Measurements from ENCODE around the gene ABLIM3. TPM values are rescaled to one million over a fixed set of nuclear protein-coding genes. Genes with fewer than 3 reads are reported as not detected.

The ABLIM3 gene
- total RNA-seq, 1 donor from 2014 or later = 20.0 TPM

DNA sequence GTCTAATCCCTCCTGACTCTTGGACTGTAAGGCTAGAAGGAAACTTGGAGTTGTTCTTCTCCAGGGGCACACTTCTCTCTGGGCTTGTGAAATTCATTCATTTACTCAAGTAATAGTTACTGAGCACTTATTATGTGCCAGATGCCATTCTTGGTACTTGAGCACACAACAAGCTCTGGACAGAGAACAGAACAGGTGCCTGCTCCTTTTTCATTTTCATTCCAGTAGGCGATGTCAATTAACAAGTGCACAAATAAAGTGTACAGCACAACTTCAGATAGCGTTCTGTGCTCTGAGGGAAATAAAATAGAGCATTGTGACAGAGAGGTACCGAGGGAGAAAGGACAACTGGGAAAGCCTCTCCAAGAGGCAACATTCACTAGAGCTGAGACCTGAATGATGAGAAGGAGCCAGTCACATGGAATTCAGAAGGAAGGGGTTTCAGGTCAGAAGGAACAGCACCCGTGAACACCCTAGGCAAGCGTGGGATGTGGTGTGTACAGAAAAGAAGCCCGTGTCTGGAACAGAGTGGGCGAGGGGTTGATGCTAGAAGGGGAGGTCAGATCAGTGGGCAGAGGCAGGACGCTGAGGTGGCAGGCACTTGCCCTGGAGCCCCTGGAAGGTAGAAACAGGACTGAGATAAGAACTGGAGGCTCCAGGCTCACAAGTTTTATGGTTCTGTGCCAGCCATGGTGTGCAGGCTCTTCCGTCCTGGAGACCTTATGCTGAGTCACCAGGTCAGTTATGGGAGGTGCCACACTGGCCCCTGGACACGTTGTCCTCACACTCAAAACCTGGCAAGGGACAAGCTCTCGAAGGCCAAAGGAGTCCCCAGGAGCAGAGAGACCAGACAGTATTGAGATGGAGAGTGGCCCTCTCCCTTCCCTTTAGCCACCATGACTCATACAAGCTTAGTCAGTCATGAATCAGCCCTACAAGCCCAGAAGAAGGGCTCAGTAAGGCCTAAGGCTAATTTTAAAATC is 7.2 kb upstream of the ABLIM3 start:
- DNase-seq (ENCODE audit: low read depth in 2 of 2) = peak; percentile 85 to 92

DNA sequence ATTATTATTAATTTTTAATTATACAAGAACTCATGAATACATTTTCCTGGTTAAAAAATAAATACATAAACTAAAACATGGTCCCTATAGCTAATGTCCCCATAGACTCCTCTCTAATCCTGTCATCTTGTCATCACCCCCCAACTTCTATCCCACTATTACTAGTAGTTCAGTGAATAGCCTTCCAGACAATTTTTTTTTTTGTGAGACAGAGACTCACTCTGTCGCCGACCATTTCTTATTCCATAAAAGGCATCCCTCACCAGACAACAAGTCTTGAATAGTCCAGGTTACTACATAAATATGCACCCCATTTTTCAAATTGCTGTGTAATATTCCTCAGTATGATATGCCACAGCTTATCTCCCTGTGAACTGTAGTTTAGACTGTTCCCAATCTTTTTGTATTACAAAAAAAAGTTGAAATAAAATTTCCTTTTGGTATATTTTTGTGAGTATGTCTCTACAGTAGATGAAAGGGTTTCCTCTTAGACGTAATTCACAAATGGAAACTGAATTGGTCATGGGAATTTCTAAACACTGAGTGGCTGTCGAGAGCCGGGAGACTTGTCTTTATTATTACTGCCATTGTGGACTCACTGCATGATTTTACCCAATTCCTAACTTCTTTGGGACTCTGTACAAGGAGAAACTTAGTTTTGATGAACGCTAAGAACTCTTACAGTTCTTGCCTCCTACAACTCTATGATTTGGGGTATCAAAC is 6.4 kb upstream of the ABLIM3 start:
- DNase-seq (ENCODE audit: low read depth in 2 of 2) = peak in 1 of 2 donors; percentile 60

DNA sequence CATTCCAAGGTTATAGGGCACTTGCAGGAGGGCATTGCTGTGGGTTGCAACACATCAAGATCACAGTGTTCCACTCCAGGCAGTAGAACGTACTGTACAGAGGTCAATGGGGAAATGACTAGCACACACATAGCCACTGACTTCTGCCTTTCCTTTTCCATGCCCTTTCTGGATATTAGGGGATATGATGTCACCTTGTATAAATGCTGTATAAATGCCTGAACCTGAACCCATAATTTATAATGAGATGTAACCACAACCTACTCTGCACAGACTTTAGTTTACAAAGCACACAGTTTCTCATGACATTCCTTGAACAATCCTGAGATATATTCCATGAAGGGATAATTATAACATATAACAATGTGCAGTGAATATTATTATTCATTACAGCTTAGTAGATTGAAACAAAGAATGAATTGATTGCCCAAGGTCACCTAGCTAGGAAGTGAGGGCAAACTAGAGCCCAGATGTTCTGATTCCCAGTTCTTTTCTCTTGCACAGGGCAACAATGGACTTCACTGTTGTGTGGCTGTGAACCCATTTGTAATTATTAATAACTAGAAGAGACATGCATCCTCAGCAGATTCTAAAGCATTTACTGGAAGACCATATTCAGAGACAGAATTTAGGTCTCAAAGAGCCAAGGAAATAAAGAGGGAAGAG is 5.6 kb upstream of the ABLIM3 start:
- peak; percentile 93 to 96 for DNase-seq (ENCODE audit: low read depth in 2 of 2)

DNA sequence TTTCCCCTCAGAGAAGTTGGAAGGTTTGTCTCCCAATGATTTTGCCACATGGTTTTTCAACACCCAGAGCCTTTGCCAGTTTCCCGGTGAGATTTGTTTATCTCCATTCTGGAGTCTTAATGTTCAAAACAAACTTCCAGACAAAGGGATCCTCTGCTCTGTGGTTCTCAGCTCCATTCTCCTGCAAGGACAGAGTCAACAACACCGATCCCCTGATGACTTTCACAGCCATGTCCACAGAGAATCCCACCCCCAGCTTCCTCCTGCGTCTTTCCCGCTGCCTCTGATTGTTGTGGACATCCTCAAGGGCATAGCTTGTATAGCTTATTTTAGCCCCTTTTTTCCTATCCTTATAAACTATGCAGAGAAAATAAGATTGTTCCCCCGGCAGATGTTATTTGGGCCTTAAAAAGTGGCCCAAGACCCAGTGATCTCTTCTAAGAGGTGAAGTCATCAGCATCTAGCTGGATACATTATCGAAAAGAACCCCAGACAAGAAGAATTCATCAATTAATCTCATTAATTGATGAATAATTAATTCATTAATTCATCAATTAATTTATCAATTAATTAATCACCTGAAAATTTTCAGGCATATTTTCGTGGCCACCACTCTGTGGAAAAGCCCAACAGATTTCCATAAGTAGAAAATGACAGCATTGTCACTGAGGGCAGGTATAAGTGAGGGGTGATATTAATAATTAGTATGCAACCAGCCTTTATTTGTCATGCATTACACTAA is 2.9 kb upstream of the ABLIM3 start:
- DNase-seq (ENCODE audit: low read depth in 2 of 2) = no peak

DNA sequence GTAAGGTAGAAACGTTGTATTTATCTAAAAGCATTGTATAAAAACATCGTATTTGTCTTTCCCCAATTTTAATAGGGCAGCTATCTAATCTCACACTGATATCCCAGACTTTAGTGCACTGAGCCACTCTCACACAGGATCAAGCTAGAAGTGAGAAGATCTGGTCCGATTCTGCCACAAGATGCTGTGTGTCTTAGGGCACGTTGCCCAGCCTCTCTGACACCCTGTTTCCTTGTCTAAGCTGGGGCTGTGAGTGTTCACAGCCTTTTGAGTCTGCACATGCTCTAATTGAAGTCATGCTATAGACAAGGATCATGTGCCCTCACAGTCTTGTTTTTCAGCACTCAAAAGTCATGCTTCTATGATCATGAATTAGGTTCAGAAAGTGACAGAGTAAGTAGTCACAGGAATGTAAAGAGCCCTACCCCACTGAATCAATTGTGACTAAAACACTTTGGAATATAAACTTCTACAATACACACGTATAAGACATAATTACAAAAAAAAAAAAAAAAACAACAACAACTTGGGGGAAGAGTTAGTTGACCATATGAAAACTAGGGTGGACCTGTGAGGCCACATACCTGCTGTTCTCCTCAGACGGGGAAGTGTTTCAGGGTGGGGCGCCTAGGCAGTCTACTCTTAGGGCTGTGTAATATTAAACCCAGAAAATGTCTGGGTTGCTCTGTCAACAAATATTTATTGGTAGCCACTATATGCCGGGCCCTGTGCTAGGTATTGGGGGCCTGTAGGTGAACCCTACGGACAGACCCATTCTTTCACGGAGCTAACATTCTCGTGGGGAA is 893 bp upstream of the ABLIM3 start:
- no peak for DNase-seq (ENCODE audit: low read depth in 2 of 2)

DNA sequence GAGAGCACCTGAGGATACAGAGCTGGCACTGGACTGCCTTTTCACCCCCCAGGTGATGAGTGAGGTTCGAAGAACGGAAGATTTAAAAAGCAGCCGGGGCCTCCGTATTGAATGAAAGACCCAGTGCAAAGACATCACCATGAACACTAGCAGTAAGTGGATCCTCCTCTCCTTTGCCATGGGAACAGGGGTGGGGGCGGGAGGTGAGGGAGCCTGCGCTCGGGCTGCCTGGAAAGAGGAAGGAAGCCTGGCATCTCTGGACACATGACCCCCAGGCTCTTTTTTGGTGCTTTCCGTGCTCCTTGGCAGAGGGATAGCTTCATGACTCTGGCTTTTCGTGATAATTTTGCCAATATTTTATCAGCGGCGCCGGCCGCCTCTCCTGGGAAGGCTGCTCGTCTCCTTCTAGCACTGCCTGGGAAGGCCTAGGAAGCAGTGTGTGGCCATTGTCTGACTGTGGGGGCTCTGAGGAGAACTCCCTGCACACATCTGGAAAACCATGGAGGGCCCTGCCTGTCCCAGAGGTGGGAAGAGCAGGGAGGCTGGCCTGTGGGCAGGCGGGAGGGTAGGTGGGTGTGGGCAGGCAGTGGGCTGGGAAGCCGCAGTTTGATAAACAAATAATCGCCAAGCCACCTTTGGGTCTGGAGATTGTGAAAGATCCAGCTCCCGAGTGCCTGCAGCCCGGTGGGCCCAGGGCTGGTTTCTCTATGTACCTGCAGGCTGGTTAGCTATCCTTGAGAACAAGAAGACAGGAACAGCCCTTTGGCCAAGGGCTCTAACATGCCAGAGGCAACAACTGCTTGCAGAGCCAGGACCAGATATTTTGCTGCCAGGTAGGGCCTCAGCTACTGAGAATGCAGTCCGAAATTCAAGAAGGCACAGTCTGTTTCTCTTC is 911 bp downstream of the ABLIM3 start:
- DNase-seq (ENCODE audit: low read depth in 2 of 2) = peak; percentile 78 to 82

DNA sequence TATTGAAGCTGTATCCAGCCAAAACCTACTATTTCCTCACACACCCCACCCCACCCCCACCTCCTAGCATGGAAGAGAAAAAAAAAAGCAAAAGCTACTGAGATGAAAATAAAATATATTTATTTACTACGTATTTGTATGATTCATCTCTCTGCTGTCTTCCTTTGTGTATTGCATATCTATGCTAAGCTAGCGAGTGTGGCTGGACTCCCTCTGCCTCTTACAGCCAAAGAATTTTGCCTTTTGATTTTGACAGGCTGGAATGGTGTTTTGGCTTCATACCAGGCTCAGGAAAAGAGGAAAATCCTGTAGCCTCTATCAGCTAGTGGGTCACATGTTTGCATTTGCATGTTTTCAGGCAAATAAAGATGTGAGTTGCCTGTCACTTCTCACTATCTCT is 2.2 kb downstream of the ABLIM3 start:
- peak; percentile 75 to 88 for DNase-seq (ENCODE audit: low read depth in 2 of 2)

DNA sequence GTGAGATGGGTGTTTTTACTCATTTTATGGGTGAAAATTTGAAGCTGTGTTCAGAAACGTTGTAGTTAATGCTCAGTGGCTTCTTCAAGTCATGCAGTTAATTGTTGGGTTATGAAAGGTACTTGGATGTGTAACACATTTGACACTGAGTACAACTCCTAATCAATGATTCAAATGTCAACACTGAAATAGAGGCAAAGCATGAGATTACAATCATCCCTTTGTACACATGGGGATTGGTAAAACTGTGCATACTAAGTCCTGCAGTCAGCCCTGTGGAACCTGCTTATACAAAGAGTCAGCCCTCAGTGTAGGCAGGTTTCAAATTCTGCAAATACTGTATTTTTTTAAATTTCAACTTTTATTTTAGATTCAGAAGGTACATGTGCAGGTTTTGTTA is 3.3 kb downstream of the ABLIM3 start:
- DNase-seq (ENCODE audit: low read depth in 2 of 2) = no peak

DNA sequence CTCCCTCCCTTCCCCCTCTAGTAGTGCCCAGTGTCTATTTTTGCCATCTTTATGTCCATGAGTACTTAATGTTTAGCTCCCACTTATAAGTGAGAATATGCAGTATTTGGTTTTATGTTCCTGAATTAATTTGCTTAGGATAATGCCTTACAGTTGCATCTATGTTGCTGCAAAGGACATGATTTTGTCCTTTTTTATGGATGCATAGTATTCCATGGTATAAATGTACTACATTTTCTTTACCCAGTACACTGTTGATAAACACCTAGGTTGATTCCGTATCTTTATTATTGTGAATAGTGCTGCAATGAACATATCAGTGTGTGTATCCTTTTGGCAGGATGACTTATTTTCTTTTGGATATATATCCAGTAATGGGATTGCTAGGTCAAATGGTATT is 3.8 kb downstream of the ABLIM3 start:
- DNase-seq (ENCODE audit: low read depth in 2 of 2) = no peak

DNA sequence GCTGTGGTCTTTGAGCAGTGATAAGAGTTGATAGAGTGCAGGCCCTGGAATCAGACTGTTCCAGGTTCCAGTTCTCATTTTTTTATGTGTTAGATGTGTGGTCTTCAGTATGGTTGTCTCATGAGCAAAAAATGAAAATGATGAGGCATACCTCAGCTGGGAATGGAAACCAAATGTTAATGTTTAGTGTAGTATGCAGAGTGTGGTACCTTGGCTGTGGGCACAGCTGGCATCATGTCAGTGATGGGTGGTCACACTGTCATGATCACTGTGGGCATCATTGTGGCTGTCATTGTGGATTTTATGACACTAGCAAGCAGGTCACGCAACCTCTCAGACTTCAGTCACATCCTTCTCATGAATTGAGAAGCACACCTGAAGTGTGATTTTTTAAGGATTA is 6.4 kb downstream of the ABLIM3 start:
- DNase-seq (ENCODE audit: low read depth in 2 of 2) = no peak

DNA sequence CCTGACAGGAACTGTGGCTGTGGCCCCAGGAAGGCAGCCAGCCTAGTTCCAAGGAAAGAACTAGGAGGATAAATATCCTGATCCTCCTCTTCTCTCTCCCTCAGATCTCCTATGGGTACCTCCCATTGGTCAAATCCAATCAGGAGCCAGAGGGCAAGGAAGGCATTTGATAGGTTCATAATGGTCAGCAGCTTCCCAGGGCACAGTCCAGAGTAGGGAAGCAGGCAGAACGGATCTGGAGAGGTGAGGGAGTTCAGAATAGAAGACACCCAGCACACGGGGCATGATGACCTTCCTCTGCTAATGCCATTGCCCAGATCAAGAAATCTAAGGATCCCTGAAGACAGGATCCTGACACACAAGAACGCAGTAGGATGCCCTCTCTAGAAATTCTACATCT is 8.6 kb downstream of the ABLIM3 start:
- peak in 1 of 2 donors; percentile 49 for DNase-seq (ENCODE audit: low read depth in 2 of 2)

DNA sequence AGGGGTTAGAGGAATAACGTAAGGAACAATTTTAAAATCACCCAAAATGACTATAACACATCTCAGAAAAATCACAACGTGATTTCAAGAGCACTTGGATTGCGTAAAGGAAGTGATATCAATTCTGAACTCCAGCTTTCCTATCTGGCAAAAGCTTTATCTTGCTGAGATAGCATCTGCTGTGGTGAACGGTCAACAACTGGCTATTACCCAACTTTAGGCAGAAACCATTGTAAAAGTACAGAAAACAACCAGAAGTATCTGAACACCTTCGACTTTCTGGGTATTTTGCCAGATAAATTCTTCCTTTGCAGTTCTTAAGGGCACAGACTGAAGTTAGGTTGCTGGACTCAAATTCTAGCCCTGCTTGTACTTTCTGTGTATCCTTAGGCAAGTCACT is 9.2 kb downstream of the ABLIM3 start:
- DNase-seq (ENCODE audit: low read depth in 2 of 2) = peak; percentile 63 to 88

DNA sequence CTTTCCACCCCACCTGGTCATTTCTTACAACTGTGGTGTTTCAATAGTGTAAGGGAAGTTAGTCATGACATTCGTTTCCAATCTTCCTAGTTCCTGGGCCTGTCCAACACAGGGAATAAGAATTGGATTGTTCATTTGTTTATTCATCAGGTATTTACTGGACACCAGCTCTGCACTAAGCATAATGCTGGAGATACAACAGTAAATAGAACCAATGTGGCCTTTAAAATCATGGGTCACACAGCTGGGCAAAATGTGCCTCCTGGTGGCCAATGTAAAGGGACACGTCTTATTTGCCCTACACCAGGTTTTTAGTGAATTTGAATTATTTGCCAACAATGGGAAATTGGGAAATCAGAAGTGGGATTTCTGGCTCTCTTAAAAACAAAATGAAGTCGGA is 10.4 kb downstream of the ABLIM3 start:
- peak; percentile 65 to 75 for DNase-seq (ENCODE audit: low read depth in 2 of 2)

DNA sequence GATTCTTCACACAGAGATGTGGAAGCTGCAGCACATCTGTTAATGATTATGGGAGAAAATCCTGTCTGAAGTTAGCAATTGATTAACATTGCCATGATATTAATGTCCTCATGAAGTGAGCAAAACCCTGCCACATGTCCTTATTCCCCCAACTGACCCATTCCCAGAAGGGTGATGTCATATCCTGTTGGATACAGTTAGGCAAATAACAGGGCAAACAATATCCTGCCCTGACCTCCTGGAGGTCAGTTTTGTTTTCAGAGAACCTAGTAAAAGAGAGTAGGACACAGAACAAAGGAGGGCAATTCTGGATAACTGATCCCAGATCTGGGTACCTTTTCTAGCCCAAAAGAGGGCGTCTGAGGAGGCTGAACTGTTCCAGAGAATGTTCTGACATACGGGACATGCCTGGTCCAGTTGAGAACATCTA is 11.0 kb downstream of the ABLIM3 start:
- DNase-seq (ENCODE audit: low read depth in 2 of 2) = peak; percentile 82 to 91

DNA sequence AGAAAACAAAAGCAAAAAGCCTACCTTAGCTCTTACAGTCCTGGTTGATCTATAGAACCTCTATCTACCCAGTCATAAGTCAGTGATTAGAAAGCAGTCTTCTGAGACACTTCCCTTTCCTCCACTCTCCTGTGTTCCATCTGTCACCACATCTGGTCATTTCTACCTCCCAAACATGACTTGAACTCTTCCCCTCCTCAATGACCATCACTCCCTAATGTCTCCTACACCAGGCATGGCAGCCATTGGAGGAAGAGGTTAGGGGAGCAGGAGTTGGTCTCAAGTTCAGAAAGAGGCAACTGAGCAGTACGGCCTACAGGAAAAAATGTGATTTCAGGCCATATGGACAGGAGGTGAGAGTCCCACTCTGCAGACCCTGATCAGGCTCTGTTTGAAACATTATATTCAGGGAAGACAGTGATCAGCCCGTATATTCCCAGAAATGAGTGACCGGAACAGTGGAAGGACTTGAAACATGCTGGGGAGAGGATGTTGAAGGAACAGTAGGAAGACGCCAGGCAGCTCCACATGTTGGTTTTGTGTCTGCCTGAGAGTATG is 12.0 kb downstream of the ABLIM3 start:
- no peak for DNase-seq (ENCODE audit: low read depth in 2 of 2)

DNA sequence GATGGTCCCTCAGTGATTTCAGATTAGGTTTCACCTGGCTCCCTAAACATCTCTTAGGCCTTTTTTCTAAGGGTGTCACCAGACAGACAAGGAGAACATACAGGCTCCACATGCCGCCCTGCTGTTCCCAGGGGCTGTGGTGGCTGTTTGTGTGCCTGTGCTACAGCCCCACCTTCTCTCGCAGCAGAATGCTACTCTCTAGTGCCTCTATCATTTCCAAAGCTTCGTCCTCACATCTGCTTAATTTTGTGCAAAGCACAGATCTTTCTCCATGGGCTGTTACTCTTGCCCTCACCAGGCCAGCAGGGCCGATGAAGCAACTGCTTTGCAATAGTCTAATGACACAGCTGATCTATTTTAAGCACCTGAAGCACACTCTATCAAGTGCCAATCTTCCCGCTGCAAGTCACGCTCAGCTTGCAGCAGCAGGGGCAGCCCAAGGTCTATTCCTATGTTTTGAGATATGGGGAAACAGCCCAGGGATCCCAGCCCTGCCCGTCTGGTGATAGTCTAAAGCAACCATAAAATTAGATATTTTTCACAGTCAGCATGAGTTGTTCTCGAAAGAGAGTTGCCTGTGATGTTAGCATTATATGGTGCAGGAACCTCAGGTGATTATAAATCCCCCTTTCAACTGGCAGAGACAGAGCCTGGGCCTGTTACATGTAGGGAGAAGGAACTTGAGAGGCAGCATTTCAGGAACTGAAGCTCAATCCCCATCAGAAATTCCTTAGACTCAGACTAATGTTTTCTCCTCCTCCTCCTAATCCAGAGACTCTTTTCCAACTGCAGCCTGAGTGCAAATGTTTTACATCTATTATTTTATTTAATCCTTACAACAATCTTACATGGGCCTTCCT is 12.7 kb downstream of the ABLIM3 start:
- DNase-seq (ENCODE audit: low read depth in 2 of 2) = peak; percentile 64 to 68

DNA sequence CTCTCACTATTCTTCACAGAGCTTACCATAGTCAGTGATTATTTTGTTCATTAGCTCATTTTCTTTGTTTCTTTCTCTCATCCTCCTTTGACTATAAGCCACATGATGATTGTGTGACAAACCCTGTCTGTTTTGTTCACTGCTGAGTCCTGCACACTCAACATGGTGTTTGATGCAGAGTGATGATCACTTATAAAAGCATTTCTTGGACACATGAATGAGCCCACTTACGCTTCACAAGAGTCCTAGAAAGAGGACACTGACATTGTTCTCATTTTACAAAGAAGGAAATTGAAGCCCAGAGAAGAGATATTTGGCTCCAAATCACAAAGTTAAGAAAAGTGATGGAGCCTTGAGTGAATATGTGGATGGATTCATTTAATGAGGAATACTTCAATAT is 13.4 kb downstream of the ABLIM3 start:
- DNase-seq (ENCODE audit: low read depth in 2 of 2) = no peak

DNA sequence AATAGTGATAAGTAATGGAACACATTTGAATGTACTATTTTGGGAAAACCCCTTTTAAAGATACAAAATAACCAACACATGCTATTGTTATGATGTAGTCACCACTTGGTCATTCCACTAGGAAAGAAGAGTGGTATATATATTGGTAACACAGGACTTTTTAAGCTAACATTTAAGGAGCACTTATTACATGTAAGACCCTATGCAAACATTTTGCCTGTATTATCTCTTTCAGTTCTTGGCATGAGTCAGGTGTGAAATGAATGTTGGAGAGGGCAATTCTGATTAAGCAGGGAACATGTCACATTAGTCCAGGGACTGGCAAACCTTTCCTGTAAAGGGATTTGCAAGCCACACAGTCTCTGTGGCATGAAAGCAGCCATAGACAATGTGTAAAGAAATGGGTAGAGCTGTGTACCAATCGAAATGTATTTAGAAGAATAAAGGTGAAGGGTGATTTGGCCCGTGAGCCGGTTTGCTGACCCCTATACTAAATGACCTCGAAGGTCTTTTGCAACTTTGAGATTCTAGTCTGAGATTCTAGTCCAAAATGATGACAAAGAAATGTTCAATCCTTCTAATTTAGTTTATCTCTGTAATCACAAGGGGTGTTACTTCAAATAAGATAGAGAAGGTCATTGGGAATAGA is 15.3 kb downstream of the ABLIM3 start:
- DNase-seq (ENCODE audit: low read depth in 2 of 2) = no peak

Measured in lung microvascular endothelial cell (primary cell).